NK-92 treated with Interleukin-12 subunit alpha and Interleukin-12 subunit beta, amount 100 ng/mL, for 24 hours (cell line): ENCODE data around the gene TUBA3D.
A peak's percentile ranks its signal among the peaks of the same experiment; 100 is the strongest.
"Not testable (repeated sequence)": the region's sequence is repeated elsewhere in the genome, so short reads cannot be mapped to it uniquely, and the experiment has no call there.

Source experiments
- DNase-seq: peaks from one replicate; lab custom pipeline; 2025; lab: John Stamatoyannopoulos, UW

The TUBA3D gene

DNA sequence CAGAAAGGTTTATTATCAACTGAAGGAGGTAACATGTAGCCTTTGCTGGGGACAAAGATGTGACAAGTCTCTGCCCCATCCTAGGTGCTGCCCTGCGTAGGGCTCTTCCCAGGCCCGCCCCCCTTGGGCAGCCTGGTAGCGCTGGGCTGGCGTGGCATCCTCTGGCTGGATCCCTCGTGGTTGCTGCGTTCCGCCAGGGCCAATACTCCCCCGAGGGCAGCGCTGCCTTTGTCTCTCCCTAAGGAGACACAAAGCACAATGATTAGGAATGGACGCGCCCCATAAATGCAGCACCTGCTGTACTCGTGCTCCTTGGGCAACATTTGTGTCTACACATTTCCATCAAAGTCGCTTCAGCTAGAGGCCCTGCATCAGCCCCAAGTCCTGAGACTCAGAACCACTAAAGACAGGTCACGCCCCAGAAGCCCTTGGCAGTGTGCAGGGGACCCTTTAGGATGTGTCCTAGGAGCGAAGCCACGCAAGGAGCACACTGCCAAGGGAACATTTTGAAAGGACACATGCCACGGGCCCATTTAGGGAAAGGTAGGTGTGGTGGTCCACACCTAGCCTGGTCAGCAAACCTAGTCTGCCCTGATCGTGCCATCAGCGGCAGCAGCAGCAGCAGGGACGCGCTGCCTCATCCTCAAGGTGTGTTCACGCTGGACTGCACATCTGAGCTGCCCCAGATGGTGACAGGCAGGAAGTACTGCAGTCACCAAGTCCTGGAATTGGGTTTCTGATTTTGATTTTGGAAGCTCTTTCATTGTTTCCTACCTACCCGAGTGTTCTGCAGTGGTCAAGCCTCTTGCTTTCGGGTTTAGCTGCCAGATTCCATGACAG lies 8.3 kb downstream of the TUBA3D start:
- not testable (repeated sequence) for DNase-seq

DNA sequence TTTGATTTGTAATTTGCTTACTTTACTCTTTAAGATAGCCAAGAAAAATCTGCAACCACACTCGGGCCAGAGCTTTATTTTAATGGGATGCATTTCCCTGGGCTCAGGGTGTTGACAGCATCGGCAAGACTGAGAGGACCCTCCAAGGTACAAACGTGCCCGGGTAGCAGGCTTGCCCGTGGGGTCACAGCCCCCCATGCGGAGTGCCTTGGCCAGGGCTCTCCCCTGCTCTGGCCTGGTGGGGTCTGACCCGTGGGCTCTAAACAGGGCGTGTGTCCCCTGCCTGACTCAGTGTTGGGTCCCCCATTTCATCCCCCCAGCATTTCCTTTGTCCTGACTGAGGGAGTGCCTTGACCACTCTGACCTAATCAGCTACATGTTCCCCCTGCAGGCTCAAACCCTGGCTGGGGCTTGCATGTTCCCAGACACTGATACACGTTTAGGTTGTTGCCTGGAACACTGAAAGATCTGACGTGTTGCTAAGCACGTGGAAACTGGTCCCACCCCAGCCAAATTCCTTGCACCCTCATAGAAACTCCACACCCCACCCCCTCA lies 9.1 kb downstream of the TUBA3D start:
- DNase-seq: not testable (repeated sequence)

DNA sequence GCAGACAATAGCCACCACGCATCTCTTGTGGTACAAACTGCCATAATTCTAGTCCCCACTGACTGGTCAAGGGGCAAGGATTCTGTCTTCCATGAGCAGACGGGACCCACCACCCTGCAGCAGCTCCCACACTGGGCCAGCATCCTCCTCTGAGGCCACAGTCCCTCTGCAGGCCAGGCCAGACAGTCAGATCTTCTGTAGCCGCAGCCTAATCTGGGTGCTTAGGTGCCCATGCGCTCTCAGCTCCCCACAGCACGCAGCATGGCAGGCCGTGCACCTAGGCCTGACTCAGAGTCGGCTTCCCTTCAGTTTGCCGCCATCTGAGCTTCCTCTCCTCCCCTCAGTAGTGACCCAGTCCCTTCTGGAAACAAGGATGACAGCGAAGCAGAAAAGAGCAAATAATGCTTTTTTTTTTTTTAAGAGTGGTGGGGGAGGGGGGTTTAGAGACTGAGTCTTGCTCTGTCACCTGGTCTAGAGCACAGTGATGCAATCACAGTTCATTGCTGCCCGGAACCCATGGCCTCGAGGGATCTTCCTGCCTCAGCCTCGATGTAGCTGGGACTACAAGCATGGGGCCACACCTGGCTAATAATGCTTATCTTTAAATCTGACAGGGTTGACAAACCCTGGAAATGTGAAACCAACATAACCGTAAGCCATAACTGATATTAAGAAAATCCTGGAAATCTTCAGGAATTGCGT lies 10.4 kb downstream of the TUBA3D start:
- DNase-seq: not testable (repeated sequence)

DNA sequence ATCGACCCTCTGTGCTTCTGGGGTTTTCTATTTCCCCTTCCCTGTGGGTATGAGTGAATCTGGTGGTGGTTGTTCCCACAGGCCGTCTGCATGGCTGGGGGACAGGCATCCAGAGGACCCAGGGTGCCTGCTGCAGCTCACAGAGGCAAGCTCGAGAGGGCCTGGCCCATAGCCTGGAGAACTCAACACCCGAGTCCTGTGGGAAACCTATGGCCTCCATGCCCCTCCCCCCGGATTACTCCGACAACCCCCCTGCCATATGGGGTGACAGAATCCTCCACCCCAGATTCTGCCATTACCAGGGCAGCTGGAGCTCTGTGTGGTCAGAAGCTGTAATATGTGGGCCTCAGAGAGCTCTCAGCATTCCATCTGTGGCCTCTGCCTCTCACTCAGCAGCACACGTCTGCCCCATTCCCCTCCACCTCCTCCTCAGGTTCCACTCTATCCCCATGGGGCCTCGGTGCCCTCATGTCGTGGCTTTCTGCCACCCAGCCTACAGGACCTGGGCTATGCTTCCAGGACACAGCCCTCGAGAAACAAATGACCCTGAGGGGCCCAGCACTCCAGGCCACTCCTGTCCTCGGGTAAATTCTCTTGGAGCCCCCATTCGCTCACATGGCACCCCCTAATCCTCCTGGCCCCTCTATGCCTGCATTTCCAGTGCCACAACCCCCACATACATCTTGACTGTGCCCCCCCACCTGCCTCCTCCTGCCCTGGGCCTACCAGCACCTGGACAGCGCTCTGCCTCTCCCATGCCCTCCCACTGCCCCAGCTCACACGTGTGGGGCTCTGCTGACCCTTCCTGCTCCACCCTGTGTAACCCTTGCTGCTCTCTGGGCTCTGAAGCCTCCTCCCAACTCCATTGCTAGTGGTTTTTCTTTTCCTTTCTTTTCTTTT lies 12.6 kb downstream of the TUBA3D start:
- no peak for DNase-seq

DNA sequence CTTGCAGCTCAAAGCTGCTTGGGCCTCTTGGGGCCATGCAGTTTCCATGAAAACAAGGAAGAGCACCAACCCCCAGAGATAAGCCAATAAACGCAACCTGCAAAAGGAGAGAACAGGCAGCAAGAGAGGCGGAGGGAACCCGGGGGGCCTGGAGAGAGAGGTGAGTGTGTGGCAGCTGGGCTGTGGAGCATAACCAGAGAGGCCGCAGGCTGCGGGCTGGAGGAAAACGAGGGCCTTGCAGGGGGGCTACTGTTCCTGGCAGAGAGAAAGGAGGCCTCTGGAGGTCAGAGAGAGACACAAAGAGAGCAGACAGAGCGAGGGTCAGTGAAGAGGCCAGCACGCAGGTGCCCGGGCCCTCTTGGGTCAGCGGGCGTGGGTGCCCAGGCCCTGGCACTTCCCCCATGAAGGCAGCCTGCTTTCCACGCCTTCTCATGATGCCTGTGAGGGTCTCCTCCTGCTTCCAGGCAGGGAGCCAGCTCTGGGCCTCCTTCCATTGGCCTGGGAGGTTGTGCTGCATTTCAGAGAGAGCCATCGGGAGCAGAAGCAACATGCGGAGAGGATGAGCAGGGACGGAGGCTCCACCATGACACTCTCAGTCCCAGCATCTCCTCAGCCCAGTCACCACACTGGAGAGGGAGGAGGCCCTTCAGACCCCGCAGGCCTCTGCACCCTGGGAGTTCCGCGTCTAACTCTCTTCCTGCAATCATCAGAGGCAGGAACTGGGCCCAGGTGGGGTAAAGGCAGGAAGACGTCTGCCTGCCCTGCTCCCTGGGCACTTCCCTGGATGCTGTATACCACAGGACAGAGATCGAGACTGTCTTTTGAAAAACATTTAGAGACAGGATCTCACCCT lies 14.9 kb downstream of the TUBA3D start:
- not testable (repeated sequence) for DNase-seq

DNA sequence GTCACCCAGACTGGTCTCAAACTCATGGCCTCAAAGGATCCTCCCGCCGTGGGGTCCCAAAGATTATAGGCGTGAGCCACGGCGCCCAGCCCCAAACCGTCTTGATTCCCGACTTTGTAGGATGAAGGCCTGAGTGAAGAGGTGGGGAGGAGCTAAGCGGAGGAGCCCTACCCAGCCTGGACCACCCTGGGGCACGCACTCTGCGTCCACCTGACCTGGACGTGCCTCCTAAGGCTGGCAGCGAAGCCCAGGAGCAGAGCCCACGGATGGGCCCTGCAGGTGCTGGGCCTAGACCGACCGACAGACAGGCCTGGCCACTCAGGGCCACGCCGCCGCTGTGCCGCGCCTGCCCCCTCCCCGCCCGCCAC lies 15.5 kb downstream of the TUBA3D start:
- not testable (repeated sequence) for DNase-seq

DNA sequence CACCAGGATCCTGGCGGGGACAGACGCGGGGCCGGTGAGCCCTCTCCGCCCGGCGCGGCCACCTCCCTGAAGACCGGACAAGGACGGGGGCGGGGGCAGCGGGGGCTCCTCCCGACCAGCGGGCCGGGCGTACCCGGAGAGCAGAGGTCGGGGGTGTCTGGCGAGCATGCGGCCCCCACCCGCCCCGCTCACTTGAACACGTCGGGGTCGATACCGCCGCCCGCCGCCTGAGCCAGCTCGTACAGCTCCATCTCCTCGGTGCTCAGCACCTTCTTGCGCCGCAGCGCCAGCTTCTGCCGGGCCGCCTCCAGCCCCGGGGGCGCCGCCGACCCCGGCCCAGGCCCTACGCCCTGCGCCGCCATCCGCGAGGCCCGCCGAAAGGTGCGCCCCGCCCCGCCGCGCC lies 16.1 kb downstream of the TUBA3D start, which contains the start of gene MZT2A:
TSS of gene MZT2A (minus strand) at position 383 of the 403 bp plus-strand sequence. CDS start at position 362, 21 bp downstream.
- DNase-seq: not testable (repeated sequence)

DNA sequence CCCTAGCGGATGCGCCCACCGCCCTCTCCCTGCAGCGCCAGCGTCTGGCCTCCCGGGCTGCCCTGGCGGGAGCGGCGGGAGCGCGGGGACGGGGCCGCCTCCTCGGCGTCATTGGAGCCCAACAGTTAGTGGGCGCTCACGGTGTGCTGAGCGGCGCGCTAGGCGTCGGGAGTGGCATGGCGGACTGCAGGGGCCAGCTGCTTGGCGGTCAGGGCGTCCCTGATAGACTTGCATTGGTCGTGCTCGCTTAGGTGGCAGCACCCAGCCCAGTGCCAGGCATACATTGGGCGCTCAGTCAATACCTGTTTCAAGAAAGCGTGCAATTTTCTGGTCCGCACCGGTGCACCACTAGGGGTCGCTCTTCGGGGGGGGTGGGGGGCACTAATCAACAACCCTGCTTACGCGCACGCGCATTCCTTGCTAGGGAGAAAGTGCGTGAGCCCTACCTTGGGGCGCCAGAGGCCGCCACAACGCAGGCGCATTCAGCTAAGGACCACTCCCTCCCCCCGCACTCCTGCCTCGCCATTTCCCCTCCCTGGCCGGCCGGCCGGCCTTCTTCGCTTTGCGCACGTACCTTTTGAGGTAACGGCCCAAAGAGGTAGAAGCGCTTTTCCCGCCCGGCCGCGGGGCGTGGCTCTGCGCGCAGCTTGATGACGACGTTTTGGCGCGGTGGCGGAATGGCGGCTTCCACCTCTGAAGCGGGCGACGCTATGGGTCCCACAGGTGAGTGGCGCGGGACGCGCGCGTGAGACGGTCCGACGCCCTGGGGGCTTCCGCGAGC lies 16.7 kb downstream of the TUBA3D start:
- DNase-seq: peak; percentile 98

DNA sequence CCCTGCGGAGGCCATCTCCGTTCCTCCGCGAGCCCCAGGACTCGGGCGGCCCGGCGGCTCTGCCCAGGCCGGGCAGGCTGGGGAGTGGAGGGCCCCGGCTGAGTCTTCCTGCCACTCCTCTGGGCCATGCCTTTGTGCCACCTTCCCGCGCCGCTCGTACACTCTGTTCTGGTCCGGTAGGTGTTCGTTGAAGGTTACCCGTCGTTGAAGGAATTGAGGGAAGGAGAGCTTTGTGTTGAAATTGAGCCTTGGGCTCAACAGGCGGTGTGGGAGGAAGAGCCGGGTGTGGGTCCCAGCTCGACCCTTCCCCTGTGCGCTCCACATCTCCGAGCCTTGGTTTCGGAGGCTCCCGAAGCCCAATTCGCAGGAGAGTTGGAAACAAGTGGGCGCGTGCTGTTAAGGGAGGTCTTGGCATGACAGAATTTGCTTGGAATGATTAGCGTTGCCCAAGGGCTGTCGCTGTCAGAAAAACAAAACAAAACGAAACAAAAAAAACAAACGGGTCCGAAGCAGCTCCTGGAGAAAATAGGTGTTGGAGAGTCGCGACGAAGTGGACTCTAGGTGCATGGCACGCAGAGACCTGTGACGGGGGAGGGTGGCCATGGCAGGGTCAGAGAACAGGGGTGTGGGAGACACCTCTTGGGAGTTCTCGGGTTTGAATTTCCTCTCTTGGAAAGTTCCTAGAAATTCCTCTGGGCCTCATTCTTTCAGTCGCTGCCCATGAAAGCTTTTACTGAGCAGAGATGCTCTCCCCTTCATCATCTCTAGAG lies 17.5 kb downstream of the TUBA3D start:
- no peak for DNase-seq

DNA sequence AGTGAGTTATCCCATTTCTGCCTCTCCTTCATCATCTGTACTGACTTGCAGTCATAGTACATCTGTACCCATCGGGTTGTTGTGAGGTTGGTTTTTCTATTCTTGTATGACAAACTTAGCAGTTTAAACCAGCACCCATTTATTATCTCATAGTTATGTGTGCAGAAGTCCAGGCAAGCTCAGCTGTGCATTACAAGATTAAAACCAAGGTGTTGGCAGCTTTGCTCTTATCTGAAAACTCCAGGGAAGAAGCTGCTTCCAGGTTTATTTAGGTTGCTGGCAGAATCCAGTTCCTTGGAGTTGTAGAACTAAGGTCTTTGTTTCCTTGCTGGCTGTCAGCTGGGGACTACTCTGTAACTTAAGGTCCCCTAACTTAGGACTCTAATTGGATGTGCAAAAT lies 19.6 kb downstream of the TUBA3D start:
- not testable (repeated sequence) for DNase-seq

DNA sequence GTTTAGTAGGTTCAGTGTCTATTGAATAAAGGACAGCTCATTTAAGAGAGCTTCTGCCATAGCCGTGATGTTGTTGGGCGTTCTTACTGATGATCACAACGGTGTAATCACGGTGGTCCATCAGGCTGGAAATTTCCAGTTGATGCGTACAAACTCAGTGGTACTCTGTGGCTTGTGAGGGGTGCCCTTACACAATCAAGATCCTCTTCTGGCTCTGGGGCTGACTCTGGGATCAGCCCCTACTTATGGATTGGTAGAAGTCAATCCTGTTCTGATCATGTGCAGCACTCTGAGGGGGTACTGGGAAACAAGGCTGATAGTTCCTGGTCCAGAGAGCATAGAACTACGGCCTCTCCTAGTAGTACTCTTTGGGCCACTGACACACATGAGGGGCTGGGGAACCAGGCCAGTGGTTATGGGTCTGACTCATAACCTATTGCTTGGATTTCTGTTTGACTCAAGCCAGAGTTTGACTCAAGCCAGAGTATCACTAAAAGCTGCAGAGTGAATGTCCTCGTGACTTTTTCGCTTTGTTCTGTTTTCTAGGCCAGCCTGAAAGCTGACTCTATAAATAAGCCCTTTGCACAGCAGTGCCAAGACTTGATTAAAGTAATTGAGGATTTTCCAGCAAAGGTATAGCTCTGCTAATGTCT lies 22.5 kb downstream of the TUBA3D start:
- not testable (repeated sequence) for DNase-seq

DNA sequence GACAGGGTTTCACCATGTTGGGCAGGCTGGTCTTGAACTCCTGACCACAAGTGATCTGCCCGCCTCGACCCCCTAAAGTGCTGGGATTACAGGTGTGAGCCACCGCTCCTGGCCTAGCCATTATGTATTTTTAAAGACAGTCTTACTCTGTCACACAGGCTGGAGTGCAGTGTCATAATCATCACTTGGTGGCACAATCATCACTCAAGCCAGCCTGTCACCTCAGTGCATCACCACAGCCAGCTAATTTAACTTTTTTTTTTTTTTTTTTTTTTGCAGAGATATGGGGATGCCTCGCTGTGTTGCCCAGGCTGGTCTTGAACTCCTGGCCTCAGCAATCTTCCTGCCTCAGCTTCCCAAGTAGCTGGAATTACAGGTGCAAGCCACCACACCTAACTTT lies 27.7 kb downstream of the TUBA3D start:
- not testable (repeated sequence) for DNase-seq

DNA sequence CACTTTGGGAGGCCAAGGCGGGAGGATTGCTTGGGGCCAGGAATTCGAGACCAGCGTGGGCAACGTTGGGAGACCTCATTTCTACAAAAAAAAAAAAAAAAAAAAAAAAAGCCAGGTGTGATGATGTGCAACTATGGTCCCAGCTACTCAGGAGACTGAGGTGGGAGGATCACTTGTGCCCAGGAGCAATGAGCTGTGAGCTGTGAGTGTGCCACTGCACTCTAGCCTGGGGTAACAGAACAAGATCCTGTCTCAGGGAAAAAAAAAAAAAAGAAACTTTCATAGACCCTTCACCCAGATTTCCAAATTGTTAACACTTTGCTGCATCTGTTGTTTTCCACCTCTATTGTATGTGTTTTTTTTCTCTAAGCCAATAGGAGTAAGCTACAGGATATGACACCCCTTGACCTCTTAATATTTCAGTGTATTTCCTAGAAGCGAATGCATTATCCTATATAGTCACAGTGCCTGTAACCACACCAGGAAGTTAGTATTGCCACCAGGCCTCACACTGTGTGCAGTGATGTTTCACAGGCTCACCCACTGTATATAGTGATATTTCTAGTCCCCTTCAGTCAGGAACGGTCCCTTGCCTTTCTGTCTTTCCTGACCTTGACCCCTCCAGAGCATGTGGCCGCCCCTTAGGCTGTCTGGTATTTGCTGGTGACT lies 28.3 kb downstream of the TUBA3D start:
- peak; percentile 36 for DNase-seq

DNA sequence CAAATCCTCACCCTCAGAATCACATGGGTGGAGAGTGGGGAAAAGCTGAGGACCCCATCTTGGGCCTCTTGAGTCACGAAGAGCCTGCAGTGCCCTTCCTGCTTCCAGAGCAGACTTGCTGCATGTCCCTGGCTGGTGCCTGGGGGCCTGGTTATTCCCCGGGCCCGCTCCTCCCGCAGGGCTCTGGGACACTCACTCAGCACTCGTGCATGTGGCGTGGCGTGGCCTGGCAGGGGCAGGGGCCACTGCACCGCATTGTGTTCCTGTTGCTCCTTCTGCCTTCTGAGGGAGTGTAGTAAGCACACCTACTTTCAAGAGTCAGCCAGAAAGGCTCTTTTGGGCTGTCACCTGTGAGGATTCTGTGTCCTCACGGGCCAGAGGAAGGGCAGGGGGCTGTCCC lies 33.7 kb downstream of the TUBA3D start:
- DNase-seq: no peak

DNA sequence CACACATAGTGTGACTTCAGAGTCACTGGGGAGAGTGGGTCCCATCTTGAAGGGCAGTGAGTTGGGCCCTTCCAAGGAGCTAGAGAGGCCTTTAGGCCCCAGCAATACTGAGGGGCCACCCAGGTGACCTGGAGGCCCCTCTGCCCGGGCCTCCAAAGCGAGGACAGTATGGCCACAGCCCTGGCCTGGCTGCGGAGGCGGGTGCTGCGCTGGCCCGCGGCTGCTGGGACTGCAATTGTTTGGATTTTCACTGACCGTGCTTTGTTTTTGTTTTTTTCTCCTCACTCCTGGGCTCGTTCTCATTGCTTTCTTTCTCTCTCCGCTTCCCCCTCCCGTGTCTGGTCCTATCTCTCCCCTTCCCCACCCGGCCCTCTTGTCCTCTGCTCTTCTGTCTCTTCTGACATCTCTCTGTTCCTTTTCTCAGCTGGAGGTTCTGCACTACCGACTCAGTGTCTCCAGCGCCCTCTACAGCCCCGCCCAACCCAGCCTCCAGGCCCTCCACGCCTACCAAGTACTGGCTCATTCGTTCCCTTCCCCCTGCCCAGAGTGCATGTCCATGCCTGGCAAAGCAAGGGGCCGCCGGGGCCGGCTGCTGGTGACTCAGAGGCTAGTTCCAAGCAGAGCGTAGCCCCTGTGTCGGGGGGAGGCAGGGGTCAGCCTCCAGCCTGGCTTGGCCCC lies 35.5 kb downstream of the TUBA3D start:
- not testable (repeated sequence) for DNase-seq

DNA sequence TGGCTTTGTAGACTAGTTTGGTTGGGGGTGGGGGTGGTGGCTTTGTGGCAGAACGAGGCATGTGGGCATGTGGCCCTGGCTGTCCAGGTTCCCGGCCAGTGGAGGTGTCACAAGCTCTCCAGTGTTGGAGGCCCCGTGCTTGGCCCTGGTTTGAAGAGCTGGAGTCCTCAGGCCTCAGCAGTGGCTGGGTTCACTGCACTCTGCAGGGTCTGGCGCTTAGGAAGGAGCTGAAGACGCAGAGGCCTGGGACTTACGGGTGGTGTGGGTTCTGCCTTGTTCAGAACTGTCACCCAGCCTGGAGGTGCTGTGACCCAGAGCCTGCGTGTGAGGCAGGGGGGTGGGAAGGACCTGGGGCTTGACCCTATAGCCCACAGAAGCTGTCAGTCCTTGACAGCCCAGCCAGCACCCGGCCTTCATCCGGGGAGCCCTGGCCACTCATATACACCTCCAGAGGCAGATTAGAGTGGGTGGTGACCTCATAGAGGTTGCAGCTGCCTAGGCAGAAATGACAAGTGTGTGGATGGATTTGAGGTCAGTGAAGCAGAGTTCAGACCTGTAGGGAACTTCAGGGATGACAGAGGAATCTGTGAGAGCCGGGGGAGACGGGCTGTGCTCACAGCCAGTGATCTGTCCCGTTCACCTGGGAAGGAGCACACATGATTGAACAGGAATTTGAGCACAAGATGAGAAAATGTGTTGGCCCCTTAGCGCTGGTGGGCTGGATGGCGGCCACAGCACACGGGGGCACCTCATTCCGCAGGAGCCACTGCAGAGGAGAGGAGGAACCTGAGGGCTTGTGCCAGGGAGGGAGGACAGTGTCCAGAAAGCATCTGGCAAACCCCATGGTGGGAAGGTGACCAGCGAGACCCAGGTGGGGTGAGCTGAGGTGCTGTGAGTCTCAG lies 36.3 kb downstream of the TUBA3D start:
- not testable (repeated sequence) for DNase-seq
